AG10803 (cell line): ENCODE data around the gene PPM1B.
"Not testable (repeated sequence)": the region's sequence is repeated elsewhere in the genome, so short reads cannot be mapped to it uniquely, and the experiment has no call there.

Source experiments
- DNase-seq: peaks from one replicate; pipeline ENCODE4 v3.0.0; 2010; ENCODE audit warnings: low read depth
- H3K4me3 ChIP-seq: 2 replicates; pipeline ENCODE4 v1.5.1; 2011; ENCODE audit warnings: mild to moderate bottlenecking, low read length, control low read depth
- CTCF ChIP-seq: conservative IDR thresholded peaks from 2 replicates; pipeline ENCODE4 v1.5.1; 2011; ENCODE audit warnings: mild to moderate bottlenecking, low read length, control low read depth, inconsistent platforms

The PPM1B gene

GRCh38 chr2:44169155-44169898 lies 652 bp downstream of the PPM1B start:
- TF ChIP-seq CTCF, result no peak
- H3K4me3 ChIP-seq, result peak overlapping the region; percentile 89
- peak; percentile 25 for DNase-seq

GRCh38 chr2:44170311-44170717 lies 1.6 kb downstream of the PPM1B start:
- peak overlapping the region; percentile 89 for H3K4me3 ChIP-seq
- TF ChIP-seq CTCF, result no peak
- peak; percentile 56 for DNase-seq

- no peak for TF ChIP-seq CTCF
- H3K4me3 ChIP-seq, result peak overlapping the region; percentile 89
- DNase-seq, result peak; percentile 68
These were observed 2.3 kb downstream of the PPM1B start for GRCh38 chr2:44171018-44171417.

- peak overlapping the region; percentile 89 for H3K4me3 ChIP-seq
These were observed 2.8 kb downstream of the PPM1B start for GRCh38 chr2:44171442-44171841.

GRCh38 chr2:44172576-44172975 lies 3.9 kb downstream of the PPM1B start:
- TF ChIP-seq CTCF, result no peak
- no peak for DNase-seq
- no peak overlapping the region for H3K4me3 ChIP-seq

More at GRCh38 chr2:44171442-44171841, 2.8 kb downstream of the PPM1B start:
- not testable (repeated sequence) for DNase-seq

- no peak for DNase-seq
- TF ChIP-seq CTCF, result no peak
- H3K4me3 ChIP-seq, result no peak overlapping the region
These were observed 10.3 kb downstream of the PPM1B start for GRCh38 chr2:44178950-44179349.

GRCh38 chr2:44181648-44182047 lies 13.0 kb downstream of the PPM1B start:
- TF ChIP-seq CTCF, result no peak
- no peak overlapping the region for H3K4me3 ChIP-seq
- DNase-seq, result no peak
